Vagina (tissue), 2 donors: ENCODE measurements around the gene TRIM71. TPM values are rescaled to one million over a fixed set of nuclear protein-coding genes. Genes with fewer than 3 reads are reported as not detected.
A peak's percentile ranks its signal among the peaks of the same experiment; 100 is the strongest.
"Not testable (repeated sequence)": the region's sequence is repeated elsewhere in the genome, so short reads cannot be mapped to it uniquely, and the experiment has no call there.

Source experiments
- DNase-seq, 2 donors: peaks; one replicate each; pipeline ENCODE4 v3.0.0-alpha.2; 2017; ENCODE audit errors: extremely low spot score in 2 of 2
- H3K27ac ChIP-seq: fragments of 200-600 bp; sonication (generic); one replicate; pipeline ENCODE4 v1.5.1; 2019
- H3K27me3 ChIP-seq: fragments of 200-600 bp; sonication (generic); one replicate; pipeline ENCODE4 v1.5.1; 2019
- H3K36me3 ChIP-seq, 2 donors: fragments of 200-600 bp; sonication (generic); one replicate each; pipeline ENCODE4 v1.5.1; 2017 to 2019
- H3K4me1 ChIP-seq: fragments of 200-600 bp; sonication (generic); one replicate; pipeline ENCODE4 v1.5.1; 2019
- H3K4me3 ChIP-seq, 2 donors: fragments of 200-600 bp; sonication (generic); 1 replicate in 1 of 2; 2 replicates in 1 of 2; pipeline ENCODE4 v1.5.1; 2016 to 2019
- H3K9me3 ChIP-seq: fragments of 200-600 bp; sonication (generic); one replicate; pipeline ENCODE4 v1.5.1; 2019
- POLR2A ChIP-seq, 2 donors: fragments of 450-650 bp; IDR thresholded peaks; one replicate each; pipeline ENCODE4 v1.6.1; 2017; ENCODE audit warnings: antibody characterized with exemption in 2 of 2, mild to moderate bottlenecking in 2 of 2, moderate library complexity in 2 of 2
- POLR2AphosphoS5 ChIP-seq, 2 donors: sonication (generic); formaldehyde crosslinking; IDR thresholded peaks; one replicate each; pipeline ENCODE4 v1.9.0; 2017; ENCODE audit warnings: antibody characterized with exemption in 2 of 2, mild to moderate bottlenecking in 2 of 2, low read depth in 1 of 2; ENCODE audit not compliant: insufficient read depth in 1 of 2
- intact Hi-C: fragments of 100-400 bp; cut with DNase I; formaldehyde crosslinking; loops from one replicate; pipeline ENCODE4 v1.15.1; 2023
- total RNA-seq: library from RNA; depleted of rRNA; stranded (reverse); fragments of >200 nt; gene quantifications from one replicate; pipeline ENCODE4 v1.2.3, GENCODE V29; 2016
- TF ChIP-seq, protein P1 (sequence below), 3 experiments: fragments of 450-650 bp in 2 of 3; fragments of 200-600 bp in 1 of 3; sonication (generic) in 1 of 3; IDR thresholded peaks; one replicate each; pipeline ENCODE4 v1.5.1; 2017 to 2019; ENCODE audit warnings: antibody characterized with exemption in 3 of 3, mild to moderate bottlenecking in 2 of 3, moderate library complexity in 2 of 3

The TRIM71 gene
- total RNA-seq, 1 donor from 2014 or later, result not detected

DNA sequence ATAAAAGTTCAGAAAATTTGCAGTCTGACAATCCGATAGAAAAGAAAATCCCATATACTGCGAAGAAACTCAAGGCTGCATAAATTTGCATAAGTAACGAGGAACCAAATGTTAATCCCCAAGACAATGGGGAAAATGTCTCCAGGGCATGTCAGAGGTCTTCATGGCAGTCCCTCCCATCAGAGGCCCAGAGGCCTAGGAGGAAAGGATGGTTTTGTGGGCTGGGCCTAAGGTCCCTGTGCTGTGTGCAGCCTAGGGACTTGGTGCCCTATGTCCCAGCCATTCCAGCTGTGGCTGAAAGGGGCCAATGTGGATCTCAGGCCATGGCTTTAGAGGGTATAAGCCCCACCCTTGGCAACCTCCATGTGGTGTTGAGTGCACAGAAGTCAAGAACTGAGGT, 112.4 kb downstream of the TRIM71 start:
- no peaks in the 10 kb centered on the region for H3K36me3 ChIP-seq
- no peak for TF ChIP-seq POLR2A (IDR thresholded peaks at IDR 0.05)
- TF ChIP-seq, protein P1, sequence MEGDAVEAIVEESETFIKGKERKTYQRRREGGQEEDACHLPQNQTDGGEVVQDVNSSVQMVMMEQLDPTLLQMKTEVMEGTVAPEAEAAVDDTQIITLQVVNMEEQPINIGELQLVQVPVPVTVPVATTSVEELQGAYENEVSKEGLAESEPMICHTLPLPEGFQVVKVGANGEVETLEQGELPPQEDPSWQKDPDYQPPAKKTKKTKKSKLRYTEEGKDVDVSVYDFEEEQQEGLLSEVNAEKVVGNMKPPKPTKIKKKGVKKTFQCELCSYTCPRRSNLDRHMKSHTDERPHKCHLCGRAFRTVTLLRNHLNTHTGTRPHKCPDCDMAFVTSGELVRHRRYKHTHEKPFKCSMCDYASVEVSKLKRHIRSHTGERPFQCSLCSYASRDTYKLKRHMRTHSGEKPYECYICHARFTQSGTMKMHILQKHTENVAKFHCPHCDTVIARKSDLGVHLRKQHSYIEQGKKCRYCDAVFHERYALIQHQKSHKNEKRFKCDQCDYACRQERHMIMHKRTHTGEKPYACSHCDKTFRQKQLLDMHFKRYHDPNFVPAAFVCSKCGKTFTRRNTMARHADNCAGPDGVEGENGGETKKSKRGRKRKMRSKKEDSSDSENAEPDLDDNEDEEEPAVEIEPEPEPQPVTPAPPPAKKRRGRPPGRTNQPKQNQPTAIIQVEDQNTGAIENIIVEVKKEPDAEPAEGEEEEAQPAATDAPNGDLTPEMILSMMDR (IDR thresholded peaks at IDR 0.05), result no peak
- H3K27ac ChIP-seq, result no peak overlapping the region
- no peaks in the 10 kb centered on the region for H3K9me3 ChIP-seq
- intact Hi-C loops, result no loop called here
- H3K4me3 ChIP-seq, result no peak overlapping the region
- no peak for DNase-seq
- H3K27me3 ChIP-seq, result no peaks in the 10 kb centered on the region
- no peaks in the 10 kb centered on the region for H3K4me1 ChIP-seq

DNA sequence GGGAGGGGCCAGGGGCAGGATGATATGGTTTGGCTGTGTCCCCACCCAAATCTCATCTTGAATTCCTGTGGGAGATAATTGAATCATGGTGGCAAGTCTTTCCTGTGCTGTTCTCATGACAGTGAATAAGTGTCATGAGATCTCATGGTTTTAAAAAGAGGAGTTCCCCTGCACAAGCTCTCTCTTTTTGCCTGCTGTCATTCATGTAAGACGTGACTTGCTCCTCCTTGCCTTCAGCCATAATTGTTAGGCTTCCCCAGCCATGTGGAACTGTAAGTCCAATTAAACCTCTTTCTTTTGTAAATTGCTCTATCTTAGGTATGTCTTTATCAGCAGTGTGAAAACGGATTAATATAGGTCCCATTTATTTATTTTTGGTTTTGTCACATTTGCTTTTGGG, 113.5 kb downstream of the TRIM71 start:
- intact Hi-C loops, H3K27me3 ChIP-seq, H3K9me3 ChIP-seq, H3K4me3 ChIP-seq, H3K27ac ChIP-seq, DNase-seq, H3K4me1 ChIP-seq, H3K36me3 ChIP-seq: not testable (repeated sequence)

DNA sequence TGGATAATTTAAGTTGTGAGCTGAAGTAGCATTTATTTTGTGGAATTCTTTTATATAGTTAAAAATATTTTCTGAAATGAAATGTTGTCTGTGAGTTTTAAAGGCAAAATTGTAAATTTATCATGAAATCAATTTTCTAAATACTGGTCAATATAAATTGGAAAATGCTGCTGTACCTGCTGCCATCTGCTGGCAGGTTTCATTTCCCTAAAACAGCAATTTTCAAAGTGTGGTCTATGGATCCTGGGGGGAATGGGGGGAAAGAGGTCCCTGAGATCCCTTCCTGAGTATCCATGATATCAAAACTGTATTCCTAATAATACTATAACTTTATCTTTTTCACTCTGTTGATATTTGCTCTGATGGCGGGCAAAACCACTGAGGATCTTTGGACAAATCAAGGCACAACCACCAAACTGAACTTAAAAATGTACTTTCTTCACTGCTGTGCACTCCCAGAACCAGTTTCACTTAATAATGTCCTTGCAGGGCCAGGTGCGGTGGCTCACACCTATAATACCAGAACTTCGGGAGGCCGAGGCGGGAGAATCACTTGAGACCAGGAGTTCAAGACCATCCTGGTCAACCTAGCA, 116.4 kb downstream of the TRIM71 start:
- TF ChIP-seq, protein P1 (IDR thresholded peaks at IDR 0.05), result peak; percentile 25 to 55 (median 29)
- TF ChIP-seq POLR2AphosphoS5 (IDR thresholded peaks at IDR 0.05; ENCODE audit: insufficient read depth in 1 of 2, low read depth in 1 of 2) (no peak), POLR2A (IDR thresholded peaks at IDR 0.05) (no peak)
- intact Hi-C loops, result no loop called here
- no peak overlapping the region for H3K4me3 ChIP-seq
- no peak overlapping the region for H3K27ac ChIP-seq
- H3K36me3 ChIP-seq, result no peaks in the 10 kb centered on the region
- DNase-seq, result no peak
- no peaks in the 10 kb centered on the region for H3K4me1 ChIP-seq
- H3K27me3 ChIP-seq, result no peaks in the 10 kb centered on the region
- H3K9me3 ChIP-seq, result no peaks in the 10 kb centered on the region

DNA sequence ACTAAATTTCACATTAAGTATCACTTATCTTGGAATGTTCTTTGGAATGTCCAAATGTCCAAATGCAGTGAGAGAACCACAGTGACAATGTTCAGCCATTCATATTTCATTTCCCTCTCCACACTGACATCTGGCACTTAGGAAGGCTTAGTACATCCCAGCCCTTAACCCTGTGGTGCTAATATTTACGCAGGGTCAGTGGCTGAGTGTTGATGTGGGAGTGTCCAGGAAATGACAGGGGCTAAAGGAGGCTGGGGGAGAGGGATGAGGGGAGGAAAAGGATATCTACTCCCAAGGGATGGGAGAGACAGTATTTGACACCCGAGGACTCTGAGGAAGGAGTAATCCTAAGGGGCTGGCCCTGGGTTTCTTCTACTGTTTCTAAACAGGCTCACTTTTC, 119.5 kb downstream of the TRIM71 start:
- intact Hi-C loops, result no loop called here
- no peaks in the 10 kb centered on the region for H3K27me3 ChIP-seq
- DNase-seq, result no peak
- H3K4me1 ChIP-seq, result no peaks in the 10 kb centered on the region
- no peaks in the 10 kb centered on the region for H3K9me3 ChIP-seq
- no peaks in the 10 kb centered on the region for H3K36me3 ChIP-seq
- no peak overlapping the region for H3K4me3 ChIP-seq
- no peak overlapping the region for H3K27ac ChIP-seq
- TF ChIP-seq POLR2A (IDR thresholded peaks at IDR 0.05) (no peak), POLR2AphosphoS5 (IDR thresholded peaks at IDR 0.05; ENCODE audit: insufficient read depth in 1 of 2, low read depth in 1 of 2) (no peak)
- TF ChIP-seq, protein P1 (IDR thresholded peaks at IDR 0.05), result no peak

DNA sequence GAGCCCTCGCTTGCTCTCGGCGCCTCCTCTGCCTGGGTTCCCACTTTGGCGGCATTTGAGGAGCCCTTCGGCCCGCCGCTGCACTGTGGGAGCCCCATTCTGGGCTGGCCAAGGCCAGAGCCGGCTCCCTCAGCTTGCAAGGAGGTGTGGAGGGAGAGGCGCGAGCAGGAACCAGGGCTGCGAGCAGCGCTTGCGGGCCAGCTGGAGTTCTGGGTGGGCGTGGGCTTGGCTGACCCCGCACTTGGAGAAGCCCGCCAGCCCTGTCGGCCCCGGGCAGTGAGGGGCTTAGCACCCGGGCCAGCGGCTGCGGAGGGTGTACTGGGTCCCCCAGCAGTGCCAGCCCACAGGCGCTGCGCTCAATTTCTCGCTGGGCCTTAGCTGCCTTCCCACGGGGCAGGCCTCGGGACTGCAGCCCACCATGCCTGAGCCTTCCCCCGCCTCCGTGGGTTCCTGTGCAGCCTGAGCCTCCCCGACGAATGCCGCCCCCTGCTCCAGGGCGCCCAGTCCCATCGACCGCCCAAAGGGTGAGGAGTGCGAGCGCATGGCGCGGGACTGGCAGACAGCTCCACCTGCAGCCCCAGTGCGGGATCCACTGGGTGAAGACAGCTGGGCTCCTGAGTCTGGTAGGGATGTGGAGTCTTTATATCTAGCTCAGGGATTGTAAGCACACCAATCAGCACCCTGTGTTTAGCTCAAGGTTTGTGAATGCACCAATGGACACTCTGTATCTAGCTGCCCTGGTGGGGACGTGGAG, 121.9 kb downstream of the TRIM71 start:
- H3K27me3 ChIP-seq, H3K27ac ChIP-seq, H3K4me1 ChIP-seq, H3K4me3 ChIP-seq, intact Hi-C loops, H3K36me3 ChIP-seq, DNase-seq, H3K9me3 ChIP-seq: not testable (repeated sequence)

DNA sequence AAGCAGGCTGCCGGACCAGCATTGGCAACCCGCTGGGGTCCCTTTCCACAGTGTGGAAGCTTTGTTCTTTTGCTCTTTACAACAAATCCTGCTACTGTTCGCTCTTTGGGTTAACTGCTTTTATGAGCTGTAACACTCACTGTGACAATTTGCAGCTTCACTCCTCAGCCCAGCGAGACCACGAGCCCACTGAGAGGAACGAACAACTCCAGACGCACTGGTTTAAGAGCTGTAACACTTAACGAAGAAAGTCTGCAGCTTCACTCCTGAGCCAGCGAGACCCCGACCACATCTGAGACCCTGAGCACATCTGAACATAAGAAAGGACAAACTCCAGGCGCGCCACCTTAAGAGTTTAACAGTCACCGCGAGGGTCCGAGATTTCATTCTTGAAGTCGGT, 122.9 kb downstream of the TRIM71 start:
- no peaks in the 10 kb centered on the region for H3K4me1 ChIP-seq
- intact Hi-C loops, result no loop called here
- no peaks in the 10 kb centered on the region for H3K36me3 ChIP-seq
- no peak overlapping the region for H3K4me3 ChIP-seq
- TF ChIP-seq, protein P1 (IDR thresholded peaks at IDR 0.05), result no peak
- TF ChIP-seq POLR2AphosphoS5 (IDR thresholded peaks at IDR 0.05; ENCODE audit: insufficient read depth in 1 of 2, low read depth in 1 of 2), result no peak
- no peak for TF ChIP-seq POLR2A (IDR thresholded peaks at IDR 0.05)
- no peak overlapping the region for H3K27ac ChIP-seq
- H3K9me3 ChIP-seq, result no peaks in the 10 kb centered on the region
- H3K27me3 ChIP-seq, result no peaks in the 10 kb centered on the region
- DNase-seq, result no peak
